Middle frontal gyrus (tissue), 1 donor: ENCODE data around the gene WBP2.
"Not testable (repeated sequence)": the region's sequence is repeated elsewhere in the genome, so short reads cannot be mapped to it uniquely, and the experiment has no call there.

Experiments
- DNase-seq: peaks from one replicate; pipeline ENCODE4 v3.0.0-alpha.2; 2015; ENCODE audit warnings: low spot score; ENCODE audit errors: extremely low spot score

The WBP2 gene

GRCh38 chr17:75814021-75814395, 41.1 kb downstream of the WBP2 start:
- no peak for DNase-seq

DNA sequence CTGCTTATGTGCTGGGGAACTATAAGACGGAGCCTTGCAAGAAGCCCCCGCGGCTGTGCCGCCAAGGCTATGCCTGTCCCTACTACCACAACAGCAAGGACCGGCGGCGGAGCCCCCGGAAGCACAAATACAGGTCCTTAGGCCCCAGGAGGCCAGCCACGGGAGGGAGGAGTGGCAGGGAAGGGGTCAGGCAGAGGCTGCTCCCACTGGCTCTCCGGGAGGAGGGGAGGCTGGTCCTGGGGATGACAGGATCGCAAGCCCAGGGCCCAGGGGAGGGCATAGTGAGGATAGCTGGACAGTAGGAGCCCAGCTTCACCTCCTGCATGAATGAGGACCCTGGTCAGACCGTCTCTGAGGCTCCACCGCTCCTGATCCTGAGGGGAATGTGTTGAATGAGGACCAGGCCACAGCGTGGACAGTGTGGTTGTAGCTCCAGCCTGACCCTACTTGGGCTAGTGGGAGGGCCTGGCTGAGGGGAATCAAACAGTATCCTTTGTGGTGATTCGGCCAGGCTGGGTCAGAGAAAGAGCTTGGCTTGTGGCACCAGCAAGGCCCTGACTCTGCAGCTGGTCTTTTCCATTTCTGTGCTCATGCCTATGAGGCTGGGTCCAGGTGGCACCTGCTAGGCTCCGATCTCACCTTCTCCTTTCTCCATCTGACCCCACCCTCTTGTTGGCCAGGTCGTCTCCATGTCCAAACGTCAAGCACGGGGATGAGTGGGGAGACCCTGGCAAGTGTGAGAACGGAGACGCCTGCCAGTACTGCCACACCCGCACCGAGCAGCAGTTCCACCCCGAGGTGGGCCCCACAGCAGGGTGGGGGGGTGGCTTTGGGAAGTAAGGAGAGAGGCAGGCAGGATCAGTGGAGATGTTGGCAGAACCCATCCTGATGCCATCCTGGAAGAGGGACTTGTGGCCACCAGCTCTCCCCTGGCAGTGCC, 41.8 kb downstream of the WBP2 start:
- no peak for DNase-seq

GRCh38 chr17:75812096-75813013, 42.8 kb downstream of the WBP2 start:
- DNase-seq: no peak

- no peak for DNase-seq
These were observed 44.0 kb downstream of the WBP2 start for GRCh38 chr17:75811174-75811573.

DNA sequence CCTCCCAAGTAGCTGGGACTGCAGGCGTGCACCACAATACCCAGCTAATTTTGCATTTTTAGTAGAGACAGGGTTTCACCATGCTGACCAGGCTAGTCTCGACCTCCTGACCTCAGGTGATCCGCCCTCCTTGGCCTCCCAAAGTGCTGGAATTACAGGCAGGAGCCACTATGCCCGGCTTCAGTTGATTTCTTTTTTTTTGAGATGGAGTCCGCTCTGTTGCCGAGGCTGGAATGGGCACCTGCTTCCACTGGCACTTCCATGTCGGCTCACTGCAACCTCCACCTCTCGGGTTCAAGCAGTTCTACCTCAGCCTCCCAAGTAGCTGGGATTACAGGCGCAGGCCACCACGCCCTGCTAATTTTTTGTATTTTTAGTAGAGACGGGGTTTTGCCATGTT, 44.4 kb downstream of the WBP2 start:
- not testable (repeated sequence) for DNase-seq

DNA sequence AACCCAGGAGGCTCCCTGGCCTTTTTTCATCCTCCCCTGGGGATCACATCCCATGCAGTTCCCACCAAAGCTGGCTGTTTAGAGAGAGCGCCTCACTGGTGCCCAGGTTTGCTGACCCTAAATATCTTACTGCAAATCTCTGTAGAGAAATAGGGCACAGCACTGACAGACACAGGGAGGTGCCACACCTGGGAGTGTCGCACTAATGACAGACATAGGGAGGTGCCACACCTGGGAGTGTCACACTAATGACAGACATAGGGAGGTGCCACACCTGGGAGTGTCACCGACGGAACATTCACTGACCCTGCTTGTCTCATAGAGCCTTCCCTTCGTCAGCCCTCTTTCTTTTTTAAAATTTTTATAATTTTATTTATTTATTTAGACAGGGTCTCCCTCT, 44.9 kb downstream of the WBP2 start:
- no peak for DNase-seq

GRCh38 chr17:75809631-75810111, 45.5 kb downstream of the WBP2 start:
- DNase-seq: no peak

GRCh38 chr17:75808905-75809621, 46.1 kb downstream of the WBP2 start:
- DNase-seq: no peak

DNA sequence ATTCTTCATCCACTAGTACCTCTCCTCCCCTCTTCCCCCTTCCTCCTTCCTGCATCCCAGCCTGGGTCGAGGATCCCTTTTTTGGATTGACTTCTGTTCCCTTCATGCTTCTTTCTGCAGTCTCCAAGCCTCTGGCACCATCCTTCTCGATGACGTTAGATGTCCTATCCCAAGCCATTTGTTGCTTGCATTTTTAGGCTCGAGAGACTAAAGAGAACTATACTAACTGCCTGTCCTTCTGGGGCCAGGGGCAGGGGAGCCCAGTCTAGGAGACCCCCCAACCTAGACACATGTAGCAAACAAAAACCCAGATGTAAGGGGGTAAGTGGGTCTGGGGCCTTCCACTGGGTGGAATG, 46.6 kb downstream of the WBP2 start:
- DNase-seq: no peak

DNA sequence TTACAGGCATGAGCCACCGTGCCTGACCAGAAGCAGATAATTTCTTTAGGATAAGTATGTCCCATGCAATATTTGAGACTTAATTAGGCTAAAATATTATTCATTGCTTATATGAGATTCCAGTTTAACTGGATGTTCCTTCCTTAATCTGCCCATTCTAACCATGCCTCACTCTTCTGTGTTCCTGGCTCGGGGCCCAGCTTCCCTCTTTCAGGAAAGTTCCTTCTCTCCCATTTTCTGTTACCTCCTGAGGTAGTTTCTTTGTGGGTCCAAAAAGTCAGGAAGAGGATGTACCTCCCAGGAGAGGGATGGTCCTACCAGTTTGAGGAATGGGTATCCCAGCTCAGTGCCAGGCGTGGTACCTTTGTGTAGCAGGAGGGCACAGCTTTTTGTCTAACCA, 47.3 kb downstream of the WBP2 start:
- no peak for DNase-seq

GRCh38 chr17:75806822-75807500, 48.2 kb downstream of the WBP2 start:
- no peak for DNase-seq

- no peak for DNase-seq
These were observed 51.3 kb downstream of the WBP2 start for GRCh38 chr17:75803883-75804282.

DNA sequence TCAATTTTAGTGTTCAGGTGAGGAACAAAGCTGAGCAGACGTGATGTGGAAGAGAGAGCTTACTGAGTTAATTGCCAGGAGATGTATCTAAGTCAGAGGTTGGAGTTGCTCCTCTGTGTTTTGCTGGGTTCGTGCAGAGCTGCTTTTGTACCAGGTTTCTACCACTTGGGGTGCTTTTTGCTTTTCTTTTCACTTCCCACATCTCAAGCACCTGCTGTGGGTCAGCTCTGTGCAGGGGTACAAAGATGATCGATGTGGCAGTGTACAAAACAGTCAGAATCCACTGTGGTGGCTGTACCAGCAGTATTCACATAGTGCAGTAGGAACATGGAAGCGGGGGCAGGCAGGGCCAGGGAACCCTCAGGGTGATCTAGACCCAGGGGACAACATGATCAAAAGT, 55.7 kb downstream of the WBP2 start:
- DNase-seq: no peak

- DNase-seq: no peak
These were observed 59.1 kb downstream of the WBP2 start for GRCh38 chr17:75795820-75796607.
